DMS53 treated with DMSO at 0.1 percent for 48 hours (cell line): ENCODE data around the gene DNAAF5.

Experiments
- DNase-seq: peaks from one replicate; lab custom pipeline; 2025; ENCODE audit not compliant: unreplicated experiment; lab: John Stamatoyannopoulos, UW

The DNAAF5 gene

GRCh38 chr7:765383-765782, 38.9 kb downstream of the DNAAF5 start:
- DNase-seq = no peak

GRCh38 chr7:767580-767940, 41.1 kb downstream of the DNAAF5 start:
- no peak for DNase-seq

- DNase-seq = no peak
These were observed 41.6 kb downstream of the DNAAF5 start for GRCh38 chr7:767941-768731.

GRCh38 chr7:768881-769504, 42.5 kb downstream of the DNAAF5 start:
- no peak for DNase-seq

- DNase-seq = no peak
These were observed 43.8 kb downstream of the DNAAF5 start for GRCh38 chr7:770336-770735.

- no peak for DNase-seq
These were observed 44.3 kb downstream of the DNAAF5 start for GRCh38 chr7:770741-771166.

GRCh38 chr7:771234-772004, 44.9 kb downstream of the DNAAF5 start:
- no peak for DNase-seq

GRCh38 chr7:772005-772294, 45.5 kb downstream of the DNAAF5 start:
- DNase-seq = no peak

- DNase-seq = no peak
These were observed 45.9 kb downstream of the DNAAF5 start for GRCh38 chr7:772392-772791.

GRCh38 chr7:772861-773621, 46.5 kb downstream of the DNAAF5 start:
- DNase-seq = no peak

GRCh38 chr7:773622-773915, 47.1 kb downstream of the DNAAF5 start:
- DNase-seq = no peak

GRCh38 chr7:774161-775109, 47.9 kb downstream of the DNAAF5 start:
- peak; percentile 3 for DNase-seq

- DNase-seq = no peak
These were observed 49.9 kb downstream of the DNAAF5 start for GRCh38 chr7:776381-776780.

- DNase-seq = no peak
These were observed 50.7 kb downstream of the DNAAF5 start for GRCh38 chr7:776992-777727.

- DNase-seq = no peak
These were observed 51.2 kb downstream of the DNAAF5 start for GRCh38 chr7:777728-778078.

- DNase-seq = no peak
These were observed 51.9 kb downstream of the DNAAF5 start for GRCh38 chr7:778271-778967.

GRCh38 chr7:778968-779451, 52.5 kb downstream of the DNAAF5 start:
- no peak for DNase-seq

GRCh38 chr7:779480-779879, 53.0 kb downstream of the DNAAF5 start:
- no peak for DNase-seq

GRCh38 chr7:780081-780480, 53.6 kb downstream of the DNAAF5 start:
- no peak for DNase-seq
